Stomach (tissue), 4 donors: ENCODE measurements around the gene TMEM154.

Experiments used
- CTCF ChIP-seq, 7 experiments: fragments of 450-650 bp in 4 of 7; fragments of 200-600 bp in 3 of 7; sonication (generic) in 3 of 7; IDR thresholded peaks; one replicate each; pipeline ENCODE4 v1.5.1; 2016 to 2019; ENCODE audit warnings: antibody characterized with exemption in 7 of 7, control low read depth in 2 of 7, mild to moderate bottlenecking in 1 of 7
- POLR2A ChIP-seq, 4 donors: fragments of 450-650 bp; IDR thresholded peaks; one replicate each; pipeline ENCODE4 v1.6.1; 2016; ENCODE audit warnings: antibody characterized with exemption in 4 of 4, control low read depth in 2 of 4, mild to moderate bottlenecking in 1 of 4, moderate library complexity in 1 of 4

GRCh38 chr4:152655272-152656129 is 24.3 kb downstream of the TMEM154 start:
- TF ChIP-seq POLR2A (IDR thresholded peaks at IDR 0.05): no peak
- no peak for TF ChIP-seq CTCF (IDR thresholded peaks at IDR 0.05)
